SK-N-SH (cell line): Measurements from ENCODE around the gene PIK3CG. TPM values are rescaled to one million over a fixed set of nuclear protein-coding genes. Genes with fewer than 3 reads are reported as not detected.

ENCODE experiments used
- CTCF ChIA-PET: fragments of 300-600, 350-600 bp; formaldehyde crosslinking; extraction: SDS; loops from one replicate; lab custom pipeline; 2021; lab: Yijun Ruan, JAX
- POLR2A ChIA-PET: fragments of 350-600 bp; sonication (Branson Sonifier 250); formaldehyde crosslinking; extraction: SDS; loops from one replicate; lab custom pipeline; 2020; ENCODE audit warnings: antibody characterized with exemption, inconsistent platforms; lab: Yijun Ruan, JAX
- DNase-seq: peaks from one replicate; pipeline ENCODE4 v3.0.0; 2012
- H2AFZ ChIP-seq: fragments of 200-600 bp; sonication (generic); 2 replicates; pipeline ENCODE4 v1.8.1; 2016; ENCODE audit warnings: antibody characterized with exemption, mild to moderate bottlenecking, low read depth
- H3F3A ChIP-seq: fragments of 200-600 bp; sonication (generic); replicated peaks from 2 replicates; pipeline ENCODE3; 2016; ENCODE audit warnings: antibody characterized with exemption, mild to moderate bottlenecking; ENCODE audit not compliant: insufficient read depth
- H3K27ac ChIP-seq, 2 experiments: fragments of 200-500 bp in 1 of 2; fragments of 200-600 bp in 1 of 2; sonication (Bioruptor generic) in 1 of 2; sonication (generic), shearing (Covaris generic) in 1 of 2; 2 replicates each; pipeline versions ENCODE4 v1.5.1 to v1.6.1; 2014 to 2016; ENCODE audit warnings: low read depth in 2 of 2, inconsistent platforms in 1 of 2, low read length in 1 of 2, mild to moderate bottlenecking in 1 of 2, mixed read lengths in 1 of 2
- H3K27me3 ChIP-seq: fragments of 200-600 bp; sonication (generic), shearing (Covaris generic); 2 replicates; pipeline ENCODE4 v1.6.1; 2016; ENCODE audit warnings: mixed run types; ENCODE audit not compliant: insufficient read depth
- H3K36me3 ChIP-seq, 2 experiments: fragments of 200-500 bp in 1 of 2; fragments of 200-600 bp in 1 of 2; sonication (Bioruptor generic) in 1 of 2; sonication (generic) in 1 of 2; replicated peaks in 1 of 2; 2 replicates each; pipeline versions ENCODE3 to v1.5.1; 2014 to 2016; ENCODE audit warnings: low read length in 1 of 2, mild to moderate bottlenecking in 1 of 2; ENCODE audit not compliant: insufficient read depth in 2 of 2, control insufficient read depth in 1 of 2
- H3K4me1 ChIP-seq, 2 experiments: fragments of 200-500 bp in 1 of 2; fragments of 200-600 bp in 1 of 2; sonication (Bioruptor generic) in 1 of 2; sonication (generic), shearing (Covaris generic) in 1 of 2; 2 replicates each; pipeline versions ENCODE4 v1.5.1 to v1.6.1; 2014 to 2016; ENCODE audit warnings: low read depth in 1 of 2, low read length in 1 of 2, mixed run types in 1 of 2; ENCODE audit not compliant: insufficient read depth in 2 of 2, control insufficient read depth in 1 of 2
- H3K4me2 ChIP-seq: fragments of 200-600 bp; sonication (generic), shearing (Covaris generic); 2 replicates; pipeline ENCODE4 v1.6.1; 2017; ENCODE audit warnings: mixed run types
- H3K4me3 ChIP-seq, 2 experiments: fragments of 200-500 bp in 1 of 2; fragments of 200-600 bp in 1 of 2; sonication (Bioruptor generic) in 1 of 2; sonication (generic), shearing (Covaris generic) in 1 of 2; 2 replicates each; pipeline versions ENCODE4 v1.5.1 to v1.8.1; 2014 to 2016; ENCODE audit warnings: low read depth in 2 of 2, inconsistent platforms in 1 of 2, low read length in 1 of 2, mild to moderate bottlenecking in 1 of 2, mixed read lengths in 1 of 2, moderate library complexity in 1 of 2
- H3K79me2 ChIP-seq: fragments of 200-600 bp; sonication (generic); 2 replicates; pipeline ENCODE4 v1.8.1; 2017; ENCODE audit warnings: mild to moderate bottlenecking; ENCODE audit not compliant: insufficient read depth
- H3K9ac ChIP-seq: fragments of 200-600 bp; sonication (generic); 2 replicates; pipeline ENCODE4 v1.6.1; 2017; ENCODE audit warnings: mixed run types
- H3K9me2 ChIP-seq: fragments of 200-600 bp; sonication (generic); 2 replicates; pipeline ENCODE4 v1.6.1; 2017; ENCODE audit warnings: mixed run types
- H3K9me3 ChIP-seq: fragments of 200-600 bp; sonication (generic); 2 replicates; pipeline ENCODE4 v1.6.1; 2017; ENCODE audit warnings: mixed run types, mild to moderate bottlenecking, moderate library complexity
- H4K20me1 ChIP-seq: fragments of 200-600 bp; sonication (generic); 2 replicates; pipeline ENCODE4 v1.6.1; 2017; ENCODE audit warnings: mild to moderate bottlenecking, mixed run types; ENCODE audit not compliant: insufficient read depth
- CHD2 ChIP-seq: fragments of 150-350 bp; IDR thresholded peaks from 2 replicates; pipeline ENCODE4 v1.6.1; 2018; ENCODE audit warnings: low read length; ENCODE audit not compliant: partially characterized antibody
- CTCF ChIP-seq: fragments of 200-600 bp; sonication (generic); IDR thresholded peaks from 2 replicates; pipeline ENCODE4 v1.6.1; 2017; ENCODE audit warnings: antibody characterized with exemption, mild to moderate bottlenecking, moderate library complexity
- ELF1 ChIP-seq: IDR thresholded peaks from 2 replicates; pipeline ENCODE4 v1.4.0; 2012
- EP300 ChIP-seq, 2 experiments: IDR thresholded peaks; 2 replicates each; pipeline versions ENCODE4 v1.4.0 to v1.6.1; 2012; ENCODE audit warnings: borderline replicate concordance in 1 of 2, low read depth in 1 of 2, low read length in 1 of 2
- EZH2phosphoT487 ChIP-seq: fragments of 200-600 bp; sonication (generic); IDR thresholded peaks from 2 replicates; pipeline ENCODE4 v1.6.1; 2017; ENCODE audit warnings: low read depth, mixed run types, mild to moderate bottlenecking, antibody characterized with exemption, moderate library complexity, borderline replicate concordance
- MEF2A ChIP-seq: IDR thresholded peaks from 2 replicates; pipeline ENCODE4 v1.4.0; 2012; ENCODE audit warnings: low read depth, borderline replicate concordance
- MXI1 ChIP-seq: IDR thresholded peaks from 2 replicates; pipeline ENCODE4 v1.6.1; 2012; ENCODE audit warnings: mild to moderate bottlenecking, low read depth, low read length, improper control_type of control experiment
- PBX3 ChIP-seq: IDR thresholded peaks from 2 replicates; pipeline ENCODE4; 2012
- POLR2AphosphoS5 ChIP-seq: IDR thresholded peaks from 2 replicates; pipeline ENCODE4 v1.6.1; 2012; ENCODE audit warnings: low read depth, low read length
- RAD21 ChIP-seq: IDR thresholded peaks from 2 replicates; pipeline ENCODE4 v1.6.1; 2012; ENCODE audit warnings: mild to moderate bottlenecking, low read length
- REST ChIP-seq: IDR thresholded peaks from 2 replicates; pipeline ENCODE4 v1.6.1; 2012; ENCODE audit warnings: mild to moderate bottlenecking, low read depth, low read length, moderate library complexity
- TAF1 ChIP-seq: IDR thresholded peaks from 2 replicates; pipeline ENCODE4 v1.6.1; 2012; ENCODE audit warnings: low read depth, mild to moderate bottlenecking, low read length, moderate library complexity, borderline replicate concordance
- TCF12 ChIP-seq: IDR thresholded peaks from 2 replicates; pipeline ENCODE4 v1.4.0; 2012
- USF1 ChIP-seq: IDR thresholded peaks from 2 replicates; pipeline ENCODE4 v1.4.0; 2012; ENCODE audit warnings: low read depth, borderline replicate concordance
- WGBS: methylation state at CpG from one replicate; pipeline ENCODE4 v1.1.6; 2017; ENCODE audit warnings: low lambda C conversion rate; 5-methylcytosine and 5-hydroxymethylcytosine counted together
- polyA plus RNA-seq, 3 experiments: library from polyadenylated mRNA; depleted of rRNA; stranded (reverse); fragments of >200 nt; gene quantifications; 2 replicates each; pipeline ENCODE4 v1.2.3, GENCODE V29; 2012

Gene PIK3CG
- polyA plus RNA-seq, 1 of the 3 experiments (the other 2 are of a cell fraction) = not detected

GRCh38 chr7:106914018-106914607 lies 49.0 kb downstream of the PIK3CG start:
- ChIA-PET CTCF (interaction anchor here (1.1 kb wide), 1 partner anchor 847 kb away, joined by 3 read pairs; no protein-coding TSS in a partner anchor), POLR2A (no interaction called here)
- no peak for DNase-seq
- 75% methylated on average over 3 of the region's 3 CpGs for WGBS
- H3K4me1 ChIP-seq = no peaks in the 10 kb centered on the region
- no peaks in the 10 kb centered on the region for H4K20me1 ChIP-seq
- H3K79me2 ChIP-seq = no peaks in the 10 kb centered on the region
- no peaks in the 10 kb centered on the region; the same call in 1 of the 2 replicates for H3K27me3 ChIP-seq
- TF ChIP-seq POLR2AphosphoS5 (no peak), RAD21 (no peak), EZH2phosphoT487 (no peak)
- no peak overlapping the region for H3K27ac ChIP-seq
- H3K9me2 ChIP-seq = no peaks in the 10 kb centered on the region
- no peaks in the 10 kb centered on the region for H3F3A ChIP-seq
- H3K4me2 ChIP-seq = no peak overlapping the region
- H3K9me3 ChIP-seq = no peaks in the 10 kb centered on the region
- H3K36me3 ChIP-seq = no peaks in the 10 kb centered on the region
- H2AFZ ChIP-seq = no peak overlapping the region
- H3K9ac ChIP-seq = no peak overlapping the region
- no peak overlapping the region for H3K4me3 ChIP-seq

- TF ChIP-seq CTCF = no peak
- no peak for TF ChIP-seq ELF1
- no peak for TF ChIP-seq USF1
- no peak for TF ChIP-seq MEF2A
- no peak for TF ChIP-seq TAF1
- no peak for TF ChIP-seq REST
- no peak for TF ChIP-seq EP300 (IDR thresholded peaks at IDR 0.05; ENCODE audit: borderline replicate concordance in 1 of 2, low read depth in 1 of 2, low read length in 1 of 2)
- TF ChIP-seq PBX3 = no peak
- TF ChIP-seq CHD2 = no peak
- no peak for TF ChIP-seq MXI1
- no peak for TF ChIP-seq TCF12
- H3K4me1 ChIP-seq = no peaks in the 10 kb centered on the region
- no peaks in the 10 kb centered on the region; the same call in 1 of the 2 replicates for H3K27me3 ChIP-seq
- H4K20me1 ChIP-seq = no peaks in the 10 kb centered on the region
- no peaks in the 10 kb centered on the region for H3K9me2 ChIP-seq
- WGBS = 87% methylated on average over 2 of the region's 2 CpGs
- H3K9me3 ChIP-seq = no peaks in the 10 kb centered on the region
- CTCF ChIA-PET = interaction anchor here (0.8 to 1.2 kb wide), 3 partner anchors 44 to 235 kb away, joined by 3 to 4 read pairs (median 4); no protein-coding TSS in a partner anchor
- no peak overlapping the region for H2AFZ ChIP-seq
- no peaks in the 10 kb centered on the region for H3K36me3 ChIP-seq
- no peaks in the 10 kb centered on the region for H3K79me2 ChIP-seq
- no peak overlapping the region for H3K4me2 ChIP-seq
- H3K4me3 ChIP-seq = no peak overlapping the region
- DNase-seq = no peak
- H3K9ac ChIP-seq = no peak overlapping the region
- POLR2A ChIA-PET = no interaction called here
- no peak overlapping the region for H3K27ac ChIP-seq
- no peaks in the 10 kb centered on the region for H3F3A ChIP-seq
Observed at GRCh38 chr7:106915407-106915806, 50.3 kb downstream of the PIK3CG start.
